ENCODE measurements around the gene ANKRD29.

- TF ChIP-seq, protein P1, sequence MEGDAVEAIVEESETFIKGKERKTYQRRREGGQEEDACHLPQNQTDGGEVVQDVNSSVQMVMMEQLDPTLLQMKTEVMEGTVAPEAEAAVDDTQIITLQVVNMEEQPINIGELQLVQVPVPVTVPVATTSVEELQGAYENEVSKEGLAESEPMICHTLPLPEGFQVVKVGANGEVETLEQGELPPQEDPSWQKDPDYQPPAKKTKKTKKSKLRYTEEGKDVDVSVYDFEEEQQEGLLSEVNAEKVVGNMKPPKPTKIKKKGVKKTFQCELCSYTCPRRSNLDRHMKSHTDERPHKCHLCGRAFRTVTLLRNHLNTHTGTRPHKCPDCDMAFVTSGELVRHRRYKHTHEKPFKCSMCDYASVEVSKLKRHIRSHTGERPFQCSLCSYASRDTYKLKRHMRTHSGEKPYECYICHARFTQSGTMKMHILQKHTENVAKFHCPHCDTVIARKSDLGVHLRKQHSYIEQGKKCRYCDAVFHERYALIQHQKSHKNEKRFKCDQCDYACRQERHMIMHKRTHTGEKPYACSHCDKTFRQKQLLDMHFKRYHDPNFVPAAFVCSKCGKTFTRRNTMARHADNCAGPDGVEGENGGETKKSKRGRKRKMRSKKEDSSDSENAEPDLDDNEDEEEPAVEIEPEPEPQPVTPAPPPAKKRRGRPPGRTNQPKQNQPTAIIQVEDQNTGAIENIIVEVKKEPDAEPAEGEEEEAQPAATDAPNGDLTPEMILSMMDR (IDR thresholded peaks at IDR 0.05; ENCODE audit: extremely low read depth in 1 of 2, insufficient read depth in 1 of 2, low read depth in 1 of 2, low read length in 2 of 2) = no peak
- TF ChIP-seq POLR2AphosphoS5 (IDR thresholded peaks at IDR 0.05; ENCODE audit: insufficient read depth, low read depth, low read length) = no peak
These were observed 108.8 kb downstream of the ANKRD29 start for GRCh38 chr18:23553887-23554286.
